Astrocyte (in vitro differentiated cells and primary cell): ENCODE measurements around the gene SP140. TPM values are rescaled to one million over a fixed set of nuclear protein-coding genes. Genes with fewer than 3 reads are reported as not detected.
A peak's percentile ranks its signal among the peaks of the same experiment; 100 is the strongest.

Experiments used
- DNase-seq: peaks from one replicate; pipeline ENCODE4 v3.0.0-alpha.2; 2010; ENCODE audit warnings: low read depth
- FAIRE-seq: peaks from 2 replicates; lab custom pipeline; 2011; peaks lifted over from hg19 to GRCh38; lab: Jason Lieb, UNC
- H2AFZ ChIP-seq: 2 replicates; pipeline ENCODE4 v1.6.0; 2012; ENCODE audit warnings: low read depth, low read length, inconsistent platforms
- H3K27ac ChIP-seq: 2 replicates; pipeline ENCODE4 v1.5.1; 2011; ENCODE audit warnings: low read depth, low read length, inconsistent platforms
- H3K27me3 ChIP-seq: 2 replicates; pipeline ENCODE4 v1.6.0; 2011; ENCODE audit warnings: low read length, inconsistent platforms; ENCODE audit not compliant: insufficient read depth
- H3K36me3 ChIP-seq: 2 replicates; pipeline ENCODE4 v1.5.1; 2011; ENCODE audit warnings: low read length, inconsistent platforms; ENCODE audit not compliant: insufficient read depth
- H3K4me1 ChIP-seq: 2 replicates; pipeline ENCODE4 v1.5.1; 2011; ENCODE audit warnings: low read length, inconsistent platforms; ENCODE audit not compliant: insufficient read depth
- H3K4me2 ChIP-seq: 2 replicates; pipeline ENCODE4 v1.6.0; 2012; ENCODE audit warnings: low read length, inconsistent platforms
- H3K4me3 ChIP-seq: 2 replicates; pipeline ENCODE4 v1.5.1; 2011; ENCODE audit warnings: low read depth, mild to moderate bottlenecking, low read length, inconsistent platforms; ENCODE audit not compliant: insufficient read depth
- H3K79me2 ChIP-seq: 2 replicates; pipeline ENCODE4 v1.6.0; 2012; ENCODE audit warnings: mild to moderate bottlenecking, low read length, inconsistent platforms; ENCODE audit not compliant: insufficient read depth
- H3K9ac ChIP-seq: 2 replicates; pipeline ENCODE4 v1.6.0; 2012; ENCODE audit warnings: mild to moderate bottlenecking, low read length, inconsistent platforms
- H3K9me3 ChIP-seq: 2 replicates; pipeline ENCODE4 v1.5.1; 2012; ENCODE audit warnings: low read depth, mild to moderate bottlenecking, low read length, inconsistent platforms; ENCODE audit not compliant: insufficient read depth
- H4K20me1 ChIP-seq: 2 replicates; pipeline ENCODE4 v1.6.0; 2012; ENCODE audit warnings: low read length, inconsistent platforms; ENCODE audit not compliant: insufficient read depth
- H3K27ac Mint-ChIP-seq: one replicate; pipeline ENCODE4 v1.8.0; 2021; ENCODE audit warnings: mild to moderate bottlenecking, mixed read lengths; ENCODE audit not compliant: unreplicated experiment
- H3K27me3 Mint-ChIP-seq: one replicate; pipeline ENCODE4 v1.8.0; 2021; ENCODE audit warnings: low read depth, mixed read lengths; ENCODE audit not compliant: unreplicated experiment
- H3K36me3 Mint-ChIP-seq: one replicate; pipeline ENCODE4 v1.8.0; 2021; ENCODE audit warnings: low read depth, mixed read lengths; ENCODE audit not compliant: unreplicated experiment
- H3K4me1 Mint-ChIP-seq: one replicate; pipeline ENCODE4 v1.8.0; 2021; ENCODE audit warnings: low read depth, mixed read lengths; ENCODE audit not compliant: unreplicated experiment
- H3K4me3 Mint-ChIP-seq: one replicate; pipeline ENCODE4 v1.8.0; 2021; ENCODE audit warnings: mild to moderate bottlenecking, moderate library complexity, mixed read lengths; ENCODE audit not compliant: unreplicated experiment
- H3K9me3 Mint-ChIP-seq: one replicate; pipeline ENCODE4 v1.8.0; 2021; ENCODE audit warnings: mild to moderate bottlenecking, mixed read lengths; ENCODE audit not compliant: unreplicated experiment
- CTCF ChIP-seq: IDR thresholded peaks from 2 replicates; pipeline ENCODE4 v1.5.1; 2011; ENCODE audit warnings: low read depth, mild to moderate bottlenecking, inconsistent platforms, low read length, moderate library complexity; ENCODE audit not compliant: insufficient read depth
- EZH2 ChIP-seq: IDR thresholded peaks from 2 replicates; pipeline ENCODE4 v1.6.1; 2012; ENCODE audit warnings: mild to moderate bottlenecking, low read length, inconsistent platforms; ENCODE audit not compliant: insufficient read depth
- total RNA-seq: library from RNA; stranded (reverse); gene quantifications from 2 replicates; pipeline ENCODE4 v1.2.1, GENCODE V29; 2021

SP140 gene
- total RNA-seq, 1 donor from 2014 or later = 18.5 TPM

- Histone ChIP-seq H3K4me2 (no peak overlapping the region), H3K4me3 (no peak overlapping the region), H3K27me3 (no peaks in the 10 kb centered on the region), H3K36me3 (peaks cover 8% of the 10 kb centered on the region), H2AFZ (no peak overlapping the region), H3K9me3 (no peaks in the 10 kb centered on the region), H3K9ac (no peak overlapping the region), H3K79me2 (no peaks in the 10 kb centered on the region), H4K20me1 (no peaks in the 10 kb centered on the region), H3K4me1 (no peaks in the 10 kb centered on the region), H3K27ac (no peak overlapping the region)
- Mint-ChIP-seq H3K36me3 (peaks cover 40% of the 10 kb centered on the region), H3K27ac (peak overlapping the region; percentile 70), H3K27me3 (no peaks in the 10 kb centered on the region), H3K9me3 (peaks cover 10% of the 10 kb centered on the region), H3K4me3 (no peak overlapping the region), H3K4me1 (no peaks in the 10 kb centered on the region)
- FAIRE-seq = no peak
- DNase-seq = no peak
- TF ChIP-seq CTCF (no peak), EZH2 (no peak)
Observed at GRCh38 chr2:230202430-230203109, 23.0 kb upstream of the SP140 start.

GRCh38 chr2:230203110-230203676 lies 22.3 kb upstream of the SP140 start:
- no peak overlapping the region for H3K27ac Mint-ChIP-seq
- no peak for FAIRE-seq
- H3K79me2 ChIP-seq = no peaks in the 10 kb centered on the region
- H3K9me3 Mint-ChIP-seq = peaks cover 10% of the 10 kb centered on the region
- H2AFZ ChIP-seq = no peak overlapping the region
- DNase-seq = no peak
- no peak overlapping the region for H3K4me3 Mint-ChIP-seq
- no peak overlapping the region for H3K4me2 ChIP-seq
- peaks cover 36% of the 10 kb centered on the region for H3K36me3 Mint-ChIP-seq
- no peak for TF ChIP-seq EZH2
- no peak overlapping the region for H3K4me3 ChIP-seq
- no peak overlapping the region for H3K9ac ChIP-seq
- H3K9me3 ChIP-seq = no peaks in the 10 kb centered on the region
- no peaks in the 10 kb centered on the region for H3K4me1 Mint-ChIP-seq
- no peaks in the 10 kb centered on the region for H4K20me1 ChIP-seq
- H3K4me1 ChIP-seq = no peaks in the 10 kb centered on the region
- no peaks in the 10 kb centered on the region for H3K27me3 ChIP-seq
- H3K36me3 ChIP-seq = peaks cover 8% of the 10 kb centered on the region
- H3K27ac ChIP-seq = no peak overlapping the region
- H3K27me3 Mint-ChIP-seq = no peaks in the 10 kb centered on the region

- no peak for TF ChIP-seq EZH2
- no peaks in the 10 kb centered on the region for H3K79me2 ChIP-seq
- H2AFZ ChIP-seq = no peak overlapping the region
- no peak overlapping the region for H3K9ac ChIP-seq
- no peaks in the 10 kb centered on the region for H3K27me3 Mint-ChIP-seq
- H3K4me3 ChIP-seq = no peak overlapping the region
- no peak for DNase-seq
- H4K20me1 ChIP-seq = no peaks in the 10 kb centered on the region
- FAIRE-seq = no peak
- peaks cover 21% of the 10 kb centered on the region for H3K36me3 ChIP-seq
- no peaks in the 10 kb centered on the region for H3K4me1 Mint-ChIP-seq
- H3K4me1 ChIP-seq = no peaks in the 10 kb centered on the region
- no peak overlapping the region for H3K4me3 Mint-ChIP-seq
- H3K36me3 Mint-ChIP-seq = peaks cover 32% of the 10 kb centered on the region
- H3K27ac Mint-ChIP-seq = no peak overlapping the region
- no peak overlapping the region for H3K27ac ChIP-seq
- H3K27me3 ChIP-seq = no peaks in the 10 kb centered on the region
- no peak overlapping the region for H3K4me2 ChIP-seq
- H3K9me3 Mint-ChIP-seq = peaks cover 8% of the 10 kb centered on the region
- H3K9me3 ChIP-seq = no peaks in the 10 kb centered on the region
Observed at GRCh38 chr2:230205034-230205433, 20.5 kb upstream of the SP140 start.
